ENCODE results near the gene SLC40A1. TPM values are rescaled to one million over a fixed set of nuclear protein-coding genes. Genes with fewer than 3 reads are reported as not detected.

The SLC40A1 gene
- total RNA-seq, 4 donors from 2014 or later, result 34.8 to 227 (median 108) TPM

GRCh38 chr2:189581354-189582139, 961 bp upstream of the SLC40A1 start:
- TF ChIP-seq CTCF (IDR thresholded peaks at IDR 0.05), result no peak
- ATAC-seq (ENCODE audit: low FRiP score), result peak; percentile 24
- no peak for DNase-seq (ENCODE audit: low spot score)

- peak; percentile 35 for ATAC-seq (ENCODE audit: low FRiP score)
- no peak for DNase-seq (ENCODE audit: low spot score)
- no peak for TF ChIP-seq CTCF (IDR thresholded peaks at IDR 0.05)
These were observed 340 bp downstream of the SLC40A1 start for GRCh38 chr2:189580241-189580651.

- no peak for TF ChIP-seq CTCF (IDR thresholded peaks at IDR 0.05)
- DNase-seq (ENCODE audit: low spot score), result no peak
These were observed 900 bp downstream of the SLC40A1 start for GRCh38 chr2:189579585-189580186.

GRCh38 chr2:189578272-189578950, 2.2 kb downstream of the SLC40A1 start:
- no peak for ATAC-seq (ENCODE audit: low FRiP score)
- TF ChIP-seq CTCF (IDR thresholded peaks at IDR 0.05), result no peak

More at GRCh38 chr2:189579585-189580186, 900 bp downstream of the SLC40A1 start:
- peak; percentile 25 for ATAC-seq (ENCODE audit: low FRiP score)

GRCh38 chr2:189577121-189577520, 3.5 kb downstream of the SLC40A1 start:
- DNase-seq (ENCODE audit: low spot score), result no peak
- no peak for TF ChIP-seq CTCF (IDR thresholded peaks at IDR 0.05)
- ATAC-seq (ENCODE audit: low FRiP score), result no peak

More at GRCh38 chr2:189578272-189578950, 2.2 kb downstream of the SLC40A1 start:
- DNase-seq (ENCODE audit: low spot score), result no peak

GRCh38 chr2:189576396-189576795, 4.2 kb downstream of the SLC40A1 start:
- no peak for TF ChIP-seq CTCF (IDR thresholded peaks at IDR 0.05)
- DNase-seq (ENCODE audit: low spot score) (no peak), ATAC-seq (ENCODE audit: low FRiP score) (no peak)
